ENCODE results near the gene TMEM63C.

TMEM63C gene

GRCh38 chr14:77275041-77275580 lies 93.5 kb downstream of the TMEM63C start:
- no peaks in the 10 kb centered on the region for H3K79me2 ChIP-seq (ENCODE audit: control insufficient read depth, insufficient read depth, low read length)
- DNase-seq = no peak
- no peak overlapping the region for H2BK5ac ChIP-seq (ENCODE audit: low read length)
- no peak overlapping the region for H3K4me2 ChIP-seq (ENCODE audit: low read length)
- no peak overlapping the region for H3K4me3 ChIP-seq (ENCODE audit: low read length)
- no peak overlapping the region for H2AK5ac ChIP-seq (ENCODE audit: low read length)
- H3K23ac ChIP-seq (ENCODE audit: low read length) = no peak overlapping the region
- H3K4ac ChIP-seq (ENCODE audit: low read depth, low read length) = no peak overlapping the region
- no peak overlapping the region for H3K27ac ChIP-seq (ENCODE audit: low read depth, low read length)
- no peak overlapping the region for H2BK15ac ChIP-seq (replicated peaks; ENCODE audit: low read depth)
- no peaks in the 10 kb centered on the region for H3K4me1 ChIP-seq (ENCODE audit: control insufficient read depth, low read depth, low read length)
- peaks cover 14% of the 10 kb centered on the region for H3K27me3 ChIP-seq (ENCODE audit: insufficient read depth, low read length, poor library complexity)
- H4K8ac ChIP-seq (ENCODE audit: low read depth, low read length) = no peak overlapping the region
- no peak overlapping the region for H2BK120ac ChIP-seq (ENCODE audit: low read depth, low read length)
- no peak overlapping the region for H3K18ac ChIP-seq (ENCODE audit: low read length)
- no CpG with 5 or more reads among the region's 5 CpGs for WGBS (ENCODE audit: extremely low coverage, insufficient coverage, low lambda C conversion rate)
- no peaks in the 10 kb centered on the region for H3K79me1 ChIP-seq (ENCODE audit: low read length)
- H3K36me3 ChIP-seq (ENCODE audit: control insufficient read depth, insufficient read depth, low read length) = no peaks in the 10 kb centered on the region
- no peak overlapping the region for H3K9ac ChIP-seq (ENCODE audit: low read length)
- H4K5ac ChIP-seq (ENCODE audit: low read length) = no peak overlapping the region
- no peak overlapping the region for H3K56ac ChIP-seq (ENCODE audit: low read length)

DNA sequence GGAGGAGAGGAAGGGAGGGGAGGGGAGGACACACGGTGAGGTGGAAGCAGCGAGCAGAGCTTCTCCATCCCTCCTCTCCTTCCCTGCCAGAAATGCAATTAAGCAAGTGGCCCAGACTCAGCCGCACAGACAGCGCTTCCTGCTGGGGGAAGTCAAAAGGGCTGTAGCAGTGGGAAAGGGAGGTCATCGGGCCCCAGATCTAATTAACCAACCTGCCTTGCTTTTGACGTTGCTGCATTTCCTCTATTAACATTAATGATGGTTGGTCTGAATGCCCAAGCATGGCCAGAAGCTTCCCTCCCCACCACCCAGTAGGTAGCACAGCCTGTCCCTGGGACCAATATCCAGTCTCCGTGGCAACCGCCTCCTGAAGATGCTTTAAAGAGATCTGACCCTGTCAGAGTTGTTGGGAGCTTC lies 94.0 kb downstream of the TMEM63C start:
- no peaks in the 10 kb centered on the region for H3K4me1 ChIP-seq (ENCODE audit: control insufficient read depth, low read depth, low read length)
- no peak overlapping the region for H3K4ac ChIP-seq (ENCODE audit: low read depth, low read length)
- H4K8ac ChIP-seq (ENCODE audit: low read depth, low read length) = no peak overlapping the region
- no peak overlapping the region for H2BK120ac ChIP-seq (ENCODE audit: low read depth, low read length)
- no peak overlapping the region for H2BK5ac ChIP-seq (ENCODE audit: low read length)
- H3K56ac ChIP-seq (ENCODE audit: low read length) = no peak overlapping the region
- H4K5ac ChIP-seq (ENCODE audit: low read length) = no peak overlapping the region
- no peaks in the 10 kb centered on the region for H3K79me2 ChIP-seq (ENCODE audit: control insufficient read depth, insufficient read depth, low read length)
- H3K27ac ChIP-seq (ENCODE audit: low read depth, low read length) = no peak overlapping the region
- no peak overlapping the region for H2BK15ac ChIP-seq (replicated peaks; ENCODE audit: low read depth)
- H3K9ac ChIP-seq (ENCODE audit: low read length) = no peak overlapping the region
- H3K36me3 ChIP-seq (ENCODE audit: control insufficient read depth, insufficient read depth, low read length) = no peaks in the 10 kb centered on the region
- no CpG with 5 or more reads among the region's 8 CpGs for WGBS (ENCODE audit: extremely low coverage, insufficient coverage, low lambda C conversion rate)
- peaks cover 9% of the 10 kb centered on the region for H3K27me3 ChIP-seq (ENCODE audit: insufficient read depth, low read length, poor library complexity)
- no peak overlapping the region for H2AK5ac ChIP-seq (ENCODE audit: low read length)
- H3K18ac ChIP-seq (ENCODE audit: low read length) = no peak overlapping the region
- DNase-seq = no peak
- H3K79me1 ChIP-seq (ENCODE audit: low read length) = no peaks in the 10 kb centered on the region
- H3K23ac ChIP-seq (ENCODE audit: low read length) = no peak overlapping the region
- H3K4me2 ChIP-seq (ENCODE audit: low read length) = no peak overlapping the region
- H3K4me3 ChIP-seq (ENCODE audit: low read length) = no peak overlapping the region

GRCh38 chr14:77276295-77276935 lies 94.8 kb downstream of the TMEM63C start:
- H3K23ac ChIP-seq (ENCODE audit: low read length) = no peak overlapping the region
- H3K27ac ChIP-seq (ENCODE audit: low read depth, low read length) = no peak overlapping the region
- no peak for DNase-seq
- H3K4ac ChIP-seq (ENCODE audit: low read depth, low read length) = no peak overlapping the region
- WGBS (ENCODE audit: extremely low coverage, insufficient coverage, low lambda C conversion rate) = no CpG with 5 or more reads among the region's 15 CpGs
- no peak overlapping the region for H3K4me3 ChIP-seq (ENCODE audit: low read length)
- H2AK5ac ChIP-seq (ENCODE audit: low read length) = no peak overlapping the region
- no peak overlapping the region for H3K56ac ChIP-seq (ENCODE audit: low read length)
- no peak overlapping the region for H4K8ac ChIP-seq (ENCODE audit: low read depth, low read length)
- H3K36me3 ChIP-seq (ENCODE audit: control insufficient read depth, insufficient read depth, low read length) = no peaks in the 10 kb centered on the region
- H3K4me1 ChIP-seq (ENCODE audit: control insufficient read depth, low read depth, low read length) = no peaks in the 10 kb centered on the region
- no peaks in the 10 kb centered on the region for H3K79me2 ChIP-seq (ENCODE audit: control insufficient read depth, insufficient read depth, low read length)
- no peak overlapping the region for H2BK5ac ChIP-seq (ENCODE audit: low read length)
- no peak overlapping the region for H3K4me2 ChIP-seq (ENCODE audit: low read length)
- no peak overlapping the region for H3K18ac ChIP-seq (ENCODE audit: low read length)
- H3K27me3 ChIP-seq (ENCODE audit: insufficient read depth, low read length, poor library complexity) = peaks cover 1% of the 10 kb centered on the region
- H2BK15ac ChIP-seq (replicated peaks; ENCODE audit: low read depth) = no peak overlapping the region
- no peak overlapping the region for H3K9ac ChIP-seq (ENCODE audit: low read length)
- H2BK120ac ChIP-seq (ENCODE audit: low read depth, low read length) = no peak overlapping the region
- H3K79me1 ChIP-seq (ENCODE audit: low read length) = no peaks in the 10 kb centered on the region
- H4K5ac ChIP-seq (ENCODE audit: low read length) = no peak overlapping the region

DNA sequence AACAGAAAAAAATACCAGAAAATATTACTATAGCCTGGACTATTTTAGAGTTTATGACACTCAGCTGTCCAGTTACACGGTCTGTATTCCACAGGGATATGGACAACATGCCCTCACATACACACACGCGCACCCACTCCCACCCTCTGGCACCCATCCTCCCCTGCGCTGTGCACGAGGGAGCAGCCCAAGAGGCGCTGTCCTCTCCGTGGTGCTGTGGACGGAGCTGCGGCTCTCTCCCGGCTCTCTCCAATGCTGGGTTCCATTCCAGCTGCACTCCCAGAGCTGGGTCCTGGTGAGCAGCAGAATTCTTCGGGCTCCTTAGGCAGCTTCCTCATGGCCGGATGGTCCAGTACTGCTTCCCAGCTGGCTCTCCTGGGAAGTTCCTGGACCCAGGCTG lies 95.4 kb downstream of the TMEM63C start:
- no CpG with 5 or more reads among the region's 12 CpGs for WGBS (ENCODE audit: extremely low coverage, insufficient coverage, low lambda C conversion rate)
- Histone ChIP-seq H3K79me2 (ENCODE audit: control insufficient read depth, insufficient read depth, low read length) (no peaks in the 10 kb centered on the region), H4K5ac (ENCODE audit: low read length) (no peak overlapping the region), H2BK15ac (replicated peaks; ENCODE audit: low read depth) (no peak overlapping the region), H2BK120ac (ENCODE audit: low read depth, low read length) (no peak overlapping the region), H3K79me1 (ENCODE audit: low read length) (no peaks in the 10 kb centered on the region), H3K27ac (ENCODE audit: low read depth, low read length) (no peak overlapping the region), H3K4me2 (ENCODE audit: low read length) (no peak overlapping the region), H3K36me3 (ENCODE audit: control insufficient read depth, insufficient read depth, low read length) (no peaks in the 10 kb centered on the region), H3K27me3 (ENCODE audit: insufficient read depth, low read length, poor library complexity) (no peaks in the 10 kb centered on the region), H2AK5ac (ENCODE audit: low read length) (no peak overlapping the region), H3K56ac (ENCODE audit: low read length) (no peak overlapping the region), H2BK5ac (ENCODE audit: low read length) (no peak overlapping the region), H3K23ac (ENCODE audit: low read length) (no peak overlapping the region), H3K4ac (ENCODE audit: low read depth, low read length) (no peak overlapping the region), H3K4me1 (ENCODE audit: control insufficient read depth, low read depth, low read length) (no peaks in the 10 kb centered on the region), H3K18ac (ENCODE audit: low read length) (no peak overlapping the region), H3K9ac (ENCODE audit: low read length) (no peak overlapping the region), H3K4me3 (ENCODE audit: low read length) (no peak overlapping the region), H4K8ac (ENCODE audit: low read depth, low read length) (no peak overlapping the region)
- no peak for DNase-seq

GRCh38 chr14:77278461-77279230 lies 97.0 kb downstream of the TMEM63C start:
- Histone ChIP-seq H3K4me3 (ENCODE audit: low read length) (no peak overlapping the region), H3K9ac (ENCODE audit: low read length) (no peak overlapping the region), H3K4me1 (ENCODE audit: control insufficient read depth, low read depth, low read length) (no peaks in the 10 kb centered on the region), H2BK5ac (ENCODE audit: low read length) (no peak overlapping the region), H4K5ac (ENCODE audit: low read length) (no peak overlapping the region), H3K4me2 (ENCODE audit: low read length) (no peak overlapping the region), H3K36me3 (ENCODE audit: control insufficient read depth, insufficient read depth, low read length) (peaks cover under 1% of the 10 kb centered on the region), H2BK120ac (ENCODE audit: low read depth, low read length) (no peak overlapping the region), H3K79me1 (ENCODE audit: low read length) (no peaks in the 10 kb centered on the region), H3K23ac (ENCODE audit: low read length) (no peak overlapping the region), H3K27me3 (ENCODE audit: insufficient read depth, low read length, poor library complexity) (no peaks in the 10 kb centered on the region), H2BK15ac (replicated peaks; ENCODE audit: low read depth) (no peak overlapping the region), H3K56ac (ENCODE audit: low read length) (no peak overlapping the region), H3K27ac (ENCODE audit: low read depth, low read length) (no peak overlapping the region), H3K79me2 (ENCODE audit: control insufficient read depth, insufficient read depth, low read length) (no peaks in the 10 kb centered on the region), H4K8ac (ENCODE audit: low read depth, low read length) (no peak overlapping the region), H3K18ac (ENCODE audit: low read length) (no peak overlapping the region), H3K4ac (ENCODE audit: low read depth, low read length) (no peak overlapping the region), H2AK5ac (ENCODE audit: low read length) (no peak overlapping the region)
- DNase-seq = no peak
- no CpG with 5 or more reads among the region's 14 CpGs for WGBS (ENCODE audit: extremely low coverage, insufficient coverage, low lambda C conversion rate)
